Adrenal gland (tissue), 5 donors: ENCODE data around the gene SEMA4F.

ENCODE experiments used
- POLR2A ChIP-seq, 2 donors: fragments of 450-650 bp; IDR thresholded peaks; one replicate each; pipeline ENCODE4 v1.6.1; 2017; ENCODE audit warnings: antibody characterized with exemption in 2 of 2, mild to moderate bottlenecking in 2 of 2, moderate library complexity in 1 of 2
- TF ChIP-seq, protein P1 (sequence below), 6 experiments: fragments of 450-650 bp in 4 of 6; fragments of 200-600 bp in 2 of 6; sonication (generic) in 1 of 6; IDR thresholded peaks; 1 replicate in 5 of 6; 2 replicates in 1 of 6; pipeline versions ENCODE4 v1.5.1 to v1.8.0; 2016 to 2021; ENCODE audit warnings: antibody characterized with exemption in 6 of 6, mild to moderate bottlenecking in 2 of 6, moderate library complexity in 1 of 6
- donor health status: DM: no; HTN: no; CAD: no.

DNA sequence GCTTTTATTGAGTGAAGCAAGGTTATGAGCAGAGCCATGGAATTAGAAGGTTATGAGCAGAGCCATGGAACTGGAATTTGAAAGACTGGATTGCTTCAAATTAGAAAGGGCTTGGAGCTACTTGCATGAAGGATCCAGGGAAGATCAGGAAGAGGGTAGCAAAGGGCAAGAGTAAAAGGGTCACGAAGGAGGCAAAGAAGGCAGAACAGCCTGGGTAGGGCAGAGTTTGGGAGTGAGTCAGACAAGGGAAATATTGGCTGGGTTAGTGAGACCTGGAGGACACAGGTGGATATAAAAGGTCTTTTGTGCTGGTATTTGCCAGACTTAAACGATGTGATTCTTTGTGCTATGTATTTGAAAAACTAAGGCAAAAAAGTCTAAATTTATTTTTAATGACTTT, 65.0 kb downstream of the SEMA4F start:
- TF ChIP-seq, protein P1, sequence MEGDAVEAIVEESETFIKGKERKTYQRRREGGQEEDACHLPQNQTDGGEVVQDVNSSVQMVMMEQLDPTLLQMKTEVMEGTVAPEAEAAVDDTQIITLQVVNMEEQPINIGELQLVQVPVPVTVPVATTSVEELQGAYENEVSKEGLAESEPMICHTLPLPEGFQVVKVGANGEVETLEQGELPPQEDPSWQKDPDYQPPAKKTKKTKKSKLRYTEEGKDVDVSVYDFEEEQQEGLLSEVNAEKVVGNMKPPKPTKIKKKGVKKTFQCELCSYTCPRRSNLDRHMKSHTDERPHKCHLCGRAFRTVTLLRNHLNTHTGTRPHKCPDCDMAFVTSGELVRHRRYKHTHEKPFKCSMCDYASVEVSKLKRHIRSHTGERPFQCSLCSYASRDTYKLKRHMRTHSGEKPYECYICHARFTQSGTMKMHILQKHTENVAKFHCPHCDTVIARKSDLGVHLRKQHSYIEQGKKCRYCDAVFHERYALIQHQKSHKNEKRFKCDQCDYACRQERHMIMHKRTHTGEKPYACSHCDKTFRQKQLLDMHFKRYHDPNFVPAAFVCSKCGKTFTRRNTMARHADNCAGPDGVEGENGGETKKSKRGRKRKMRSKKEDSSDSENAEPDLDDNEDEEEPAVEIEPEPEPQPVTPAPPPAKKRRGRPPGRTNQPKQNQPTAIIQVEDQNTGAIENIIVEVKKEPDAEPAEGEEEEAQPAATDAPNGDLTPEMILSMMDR (IDR thresholded peaks at IDR 0.05) = no peak
- no peak for TF ChIP-seq POLR2A (IDR thresholded peaks at IDR 0.05)
